Measurements from ENCODE around the gene TDRD7.

DNA sequence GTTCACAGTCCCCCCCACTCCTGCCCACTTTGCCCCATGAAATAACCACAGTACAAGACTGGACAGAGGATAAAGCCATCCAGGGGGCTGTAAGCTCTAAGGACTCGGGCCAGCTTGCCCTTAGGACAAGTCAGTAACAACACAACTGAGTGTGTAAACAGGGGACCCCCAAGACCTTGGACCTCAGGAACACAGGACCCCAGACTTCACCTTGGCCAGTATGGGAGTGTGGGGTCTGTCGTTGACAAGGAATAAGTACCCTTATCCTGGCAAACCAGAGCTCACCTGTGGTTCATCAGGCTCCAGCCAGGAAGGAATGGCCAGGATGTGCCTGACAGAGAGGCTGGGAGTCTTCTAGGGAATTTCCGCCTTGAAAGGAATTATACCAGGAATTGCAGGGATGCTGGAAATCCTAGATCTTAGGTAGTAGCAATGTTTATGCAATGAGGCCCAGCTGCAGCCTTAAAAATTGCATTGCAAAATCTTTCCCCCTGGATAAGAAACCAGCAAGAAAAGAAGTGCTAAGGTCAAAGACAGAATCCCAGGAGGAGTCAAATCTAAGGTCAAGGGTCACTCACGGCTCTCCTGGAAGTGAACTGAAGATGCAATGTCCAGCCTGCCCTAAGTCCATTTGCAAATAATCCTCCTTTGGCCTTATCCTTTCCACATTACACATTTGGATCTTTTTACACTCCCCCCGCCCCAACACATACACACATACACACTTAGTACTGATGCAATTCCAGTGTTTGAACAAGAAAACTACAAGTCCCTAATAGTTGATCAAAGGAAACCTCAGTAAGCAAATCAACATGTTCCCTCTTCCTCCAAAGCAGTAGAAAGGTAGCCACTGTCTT lies 27.3 kb upstream of the TDRD7 start:
- TF ChIP-seq, protein P1, sequence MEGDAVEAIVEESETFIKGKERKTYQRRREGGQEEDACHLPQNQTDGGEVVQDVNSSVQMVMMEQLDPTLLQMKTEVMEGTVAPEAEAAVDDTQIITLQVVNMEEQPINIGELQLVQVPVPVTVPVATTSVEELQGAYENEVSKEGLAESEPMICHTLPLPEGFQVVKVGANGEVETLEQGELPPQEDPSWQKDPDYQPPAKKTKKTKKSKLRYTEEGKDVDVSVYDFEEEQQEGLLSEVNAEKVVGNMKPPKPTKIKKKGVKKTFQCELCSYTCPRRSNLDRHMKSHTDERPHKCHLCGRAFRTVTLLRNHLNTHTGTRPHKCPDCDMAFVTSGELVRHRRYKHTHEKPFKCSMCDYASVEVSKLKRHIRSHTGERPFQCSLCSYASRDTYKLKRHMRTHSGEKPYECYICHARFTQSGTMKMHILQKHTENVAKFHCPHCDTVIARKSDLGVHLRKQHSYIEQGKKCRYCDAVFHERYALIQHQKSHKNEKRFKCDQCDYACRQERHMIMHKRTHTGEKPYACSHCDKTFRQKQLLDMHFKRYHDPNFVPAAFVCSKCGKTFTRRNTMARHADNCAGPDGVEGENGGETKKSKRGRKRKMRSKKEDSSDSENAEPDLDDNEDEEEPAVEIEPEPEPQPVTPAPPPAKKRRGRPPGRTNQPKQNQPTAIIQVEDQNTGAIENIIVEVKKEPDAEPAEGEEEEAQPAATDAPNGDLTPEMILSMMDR (IDR thresholded peaks at IDR 0.05): no peak
- TF ChIP-seq POLR2A (IDR thresholded peaks at IDR 0.05): no peak
